T-helper 2 cell treated with Interferon-gamma antibody and Interleukin-4, amounts not matched to agents 100 ng/mL and 5 ng/mL, for 36 hours (primary cell): Measurements from ENCODE around the gene ISOC2. TPM values are rescaled to one million over a fixed set of nuclear protein-coding genes. Genes with fewer than 3 reads are reported as not detected.

Experiments used
- intact Hi-C: fragments of 100-400 bp; cut with micrococcal nuclease; formaldehyde crosslinking; loops from one replicate; pipeline ENCODE4 v1.15.1; 2023
- total RNA-seq: library from RNA; stranded (reverse); gene quantifications from 2 replicates; pipeline ENCODE4 v1.2.3, GENCODE V29; 2022

Gene ISOC2
- total RNA-seq, 1 donor from 2014 or later = 23.2 TPM

GRCh38 chr19:55479451-55480230 lies 18.2 kb upstream of the ISOC2 start:
- intact Hi-C loops = loop anchor here (10.0 kb wide), 1 partner anchor 1345 kb away; the partner anchor contains the start of gene CNOT3

GRCh38 chr19:55479045-55479444 lies 17.6 kb upstream of the ISOC2 start:
- intact Hi-C loops = loop anchor here (10.0 kb wide), 1 partner anchor 1344 kb away; the partner anchor contains the start of gene CNOT3

- intact Hi-C loops = loop anchor here (10.0 kb wide), 1 partner anchor 1344 kb away; the partner anchor contains the start of gene CNOT3
Observed at GRCh38 chr19:55478364-55478763, 16.9 kb upstream of the ISOC2 start.

GRCh38 chr19:55477905-55478304 lies 16.5 kb upstream of the ISOC2 start:
- intact Hi-C loops = loop anchor here (2.0 to 10.0 kb wide), 3 partner anchors 219 to 1343 kb away; partner anchors contain the start of genes CNOT3 and PPP6R1

GRCh38 chr19:55476100-55476775 lies 14.8 kb upstream of the ISOC2 start, which contains the start of gene ZNF628:
Gene ZNF628, plus strand, starts transcription at chr19:55476617. Its CDS starts 3,294 bp downstream, at chr19:55479911.
- intact Hi-C loops = loop anchor here (1.0 to 10.0 kb wide), 9 partner anchors 15 to 1341 kb away; partner anchors contain the start of genes CNOT3, FIZ1, ISOC2 and PPP6R1

- intact Hi-C loops = loop anchor here (10.0 kb wide), 1 partner anchor 1340 kb away; the partner anchor contains the start of gene CNOT3
Observed at GRCh38 chr19:55474269-55475265, 13.1 kb upstream of the ISOC2 start.

- intact Hi-C loops = loop anchor here (10.0 kb wide), 1 partner anchor 1339 kb away; the partner anchor contains the start of gene CNOT3
Observed at GRCh38 chr19:55473225-55474012, 12.0 kb upstream of the ISOC2 start.

GRCh38 chr19:55472463-55472862 lies 11.0 kb upstream of the ISOC2 start:
- intact Hi-C loops = loop anchor here (10.0 kb wide), 1 partner anchor 1338 kb away; the partner anchor contains the start of gene CNOT3

- intact Hi-C loops = loop anchor here (10.0 kb wide), 1 partner anchor 1336 kb away; the partner anchor contains the start of gene CNOT3
Observed at GRCh38 chr19:55471266-55471665, 9.8 kb upstream of the ISOC2 start.

GRCh38 chr19:55468054-55468393 lies 6.6 kb upstream of the ISOC2 start:
- intact Hi-C loops = loop anchor here (1.0 kb wide), 1 partner anchor 36 kb away; no protein-coding TSS in a partner anchor

- intact Hi-C loops = loop anchor here (1.0 kb wide), 1 partner anchor 37 kb away; no protein-coding TSS in a partner anchor
Observed at GRCh38 chr19:55467236-55468053, 6.0 kb upstream of the ISOC2 start.

- intact Hi-C loops = no loop called here
Observed at GRCh38 chr19:55466241-55466614, 4.8 kb upstream of the ISOC2 start.

GRCh38 chr19:55465460-55466240 lies 4.2 kb upstream of the ISOC2 start:
- intact Hi-C loops = no loop called here

- intact Hi-C loops = loop anchor here (5.0 kb wide), 1 partner anchor 77 kb away; the partner anchor contains the start of gene RPL28
Observed at GRCh38 chr19:55464662-55465054, 3.2 kb upstream of the ISOC2 start, which contains the start of gene C19orf85. Gene C19orf85, minus strand, starts transcription at chr19:55464751. Its CDS starts 197 bp downstream, at chr19:55464554.

- intact Hi-C loops = loop anchor here (5.0 kb wide), 1 partner anchor 77 kb away; the partner anchor contains the start of gene RPL28
Observed at GRCh38 chr19:55464039-55464661, 2.7 kb upstream of the ISOC2 start.

- intact Hi-C loops = loop anchor here (5.0 kb wide), 1 partner anchor 76 kb away; the partner anchor contains the start of gene RPL28
Observed at GRCh38 chr19:55463583-55464031, 2.2 kb upstream of the ISOC2 start.

- intact Hi-C loops = loop anchor here (5.0 kb wide), 1 partner anchor 75 kb away; the partner anchor contains the start of gene RPL28
Observed at GRCh38 chr19:55462722-55463121, 1.3 kb upstream of the ISOC2 start.
